KMS-11 (cell line): ENCODE measurements around the gene MAML2.

Experiments
- H2AFZ ChIP-seq: fragments of 200-600 bp; sonication (generic); 2 replicates; pipeline ENCODE4 v1.6.1; 2016; ENCODE audit warnings: antibody characterized with exemption, mixed run types, low read depth
- H3K27ac ChIP-seq: fragments of 200-600 bp; sonication (generic); 2 replicates; pipeline ENCODE4 v1.6.1; 2016; ENCODE audit warnings: mild to moderate bottlenecking, mixed run types
- H3K27me3 ChIP-seq: fragments of 200-600 bp; sonication (generic); 2 replicates; pipeline ENCODE4 v1.6.1; 2017; ENCODE audit warnings: mild to moderate bottlenecking, low read depth, mixed run types, moderate library complexity; ENCODE audit not compliant: insufficient read depth
- H3K36me3 ChIP-seq: fragments of 200-600 bp; sonication (generic); 2 replicates; pipeline ENCODE4 v1.6.1; 2017; ENCODE audit warnings: mild to moderate bottlenecking, mixed run types; ENCODE audit not compliant: insufficient read depth
- H3K4me1 ChIP-seq: fragments of 200-600 bp; sonication (generic); 2 replicates; pipeline ENCODE4 v1.6.1; 2016; ENCODE audit warnings: mild to moderate bottlenecking, low read depth, mixed run types; ENCODE audit not compliant: poor library complexity, severe bottlenecking
- H3K4me2 ChIP-seq: fragments of 200-600 bp; sonication (generic); 2 replicates; pipeline ENCODE4 v1.7.0; 2016; ENCODE audit warnings: mild to moderate bottlenecking, mixed run types
- H3K4me3 ChIP-seq: fragments of 200-600 bp; sonication (generic); IDR thresholded peaks from 2 replicates; pipeline ENCODE4 v1.6.1; 2017; ENCODE audit warnings: low read depth, low read length, mixed read lengths; ENCODE audit not compliant: insufficient read depth
- H3K79me2 ChIP-seq: fragments of 200-600 bp; sonication (generic); 2 replicates; pipeline ENCODE4 v1.6.1; 2016; ENCODE audit warnings: low read depth, mixed run types; ENCODE audit not compliant: insufficient read depth
- H3K9ac ChIP-seq: fragments of 200-600 bp; sonication (generic); 2 replicates; pipeline ENCODE4 v1.6.1; 2016; ENCODE audit warnings: mild to moderate bottlenecking, mixed run types
- H4K20me1 ChIP-seq: fragments of 200-600 bp; sonication (generic); 2 replicates; pipeline ENCODE4 v1.6.1; 2016; ENCODE audit warnings: mild to moderate bottlenecking, mixed run types; ENCODE audit not compliant: insufficient read depth
- TF ChIP-seq, protein P1 (sequence below): fragments of 200-600 bp; sonication (generic); conservative IDR thresholded peaks from 2 replicates; pipeline ENCODE4 v1.6.1; 2017; ENCODE audit warnings: low read depth, mild to moderate bottlenecking, antibody characterized with exemption, low read length, moderate library complexity, mixed read lengths

Gene MAML2

DNA sequence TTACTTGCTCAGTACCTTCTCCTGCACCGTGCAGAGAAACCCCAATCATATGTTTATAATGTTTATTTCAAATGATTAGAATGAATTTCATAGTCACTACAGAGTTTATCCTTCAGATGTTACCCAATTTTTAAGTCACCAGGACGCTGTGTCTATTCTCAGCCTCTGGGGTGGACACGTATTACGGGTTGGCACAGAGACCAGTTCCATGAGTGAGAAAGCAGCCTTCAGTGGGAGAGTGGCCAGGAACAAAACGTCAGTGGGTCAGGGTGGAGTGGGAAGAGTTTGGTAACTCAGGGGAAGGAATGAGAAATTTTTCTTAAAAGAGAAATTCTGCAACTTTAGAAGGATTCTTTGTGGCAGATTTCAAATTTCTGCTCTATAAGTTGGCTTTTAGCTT, 342.0 kb downstream of the MAML2 start:
- TF ChIP-seq, protein P1, sequence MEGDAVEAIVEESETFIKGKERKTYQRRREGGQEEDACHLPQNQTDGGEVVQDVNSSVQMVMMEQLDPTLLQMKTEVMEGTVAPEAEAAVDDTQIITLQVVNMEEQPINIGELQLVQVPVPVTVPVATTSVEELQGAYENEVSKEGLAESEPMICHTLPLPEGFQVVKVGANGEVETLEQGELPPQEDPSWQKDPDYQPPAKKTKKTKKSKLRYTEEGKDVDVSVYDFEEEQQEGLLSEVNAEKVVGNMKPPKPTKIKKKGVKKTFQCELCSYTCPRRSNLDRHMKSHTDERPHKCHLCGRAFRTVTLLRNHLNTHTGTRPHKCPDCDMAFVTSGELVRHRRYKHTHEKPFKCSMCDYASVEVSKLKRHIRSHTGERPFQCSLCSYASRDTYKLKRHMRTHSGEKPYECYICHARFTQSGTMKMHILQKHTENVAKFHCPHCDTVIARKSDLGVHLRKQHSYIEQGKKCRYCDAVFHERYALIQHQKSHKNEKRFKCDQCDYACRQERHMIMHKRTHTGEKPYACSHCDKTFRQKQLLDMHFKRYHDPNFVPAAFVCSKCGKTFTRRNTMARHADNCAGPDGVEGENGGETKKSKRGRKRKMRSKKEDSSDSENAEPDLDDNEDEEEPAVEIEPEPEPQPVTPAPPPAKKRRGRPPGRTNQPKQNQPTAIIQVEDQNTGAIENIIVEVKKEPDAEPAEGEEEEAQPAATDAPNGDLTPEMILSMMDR = no peak
- Histone ChIP-seq H4K20me1 (no peaks in the 10 kb centered on the region), H3K4me1 (no peaks in the 10 kb centered on the region), H3K4me3 (no peak overlapping the region), H3K4me2 (no peak overlapping the region), H3K27ac (no peak overlapping the region), H3K9ac (no peak overlapping the region), H3K79me2 (no peaks in the 10 kb centered on the region), H3K36me3 (no peaks in the 10 kb centered on the region), H2AFZ (no peak overlapping the region), H3K27me3 (no peaks in the 10 kb centered on the region)

DNA sequence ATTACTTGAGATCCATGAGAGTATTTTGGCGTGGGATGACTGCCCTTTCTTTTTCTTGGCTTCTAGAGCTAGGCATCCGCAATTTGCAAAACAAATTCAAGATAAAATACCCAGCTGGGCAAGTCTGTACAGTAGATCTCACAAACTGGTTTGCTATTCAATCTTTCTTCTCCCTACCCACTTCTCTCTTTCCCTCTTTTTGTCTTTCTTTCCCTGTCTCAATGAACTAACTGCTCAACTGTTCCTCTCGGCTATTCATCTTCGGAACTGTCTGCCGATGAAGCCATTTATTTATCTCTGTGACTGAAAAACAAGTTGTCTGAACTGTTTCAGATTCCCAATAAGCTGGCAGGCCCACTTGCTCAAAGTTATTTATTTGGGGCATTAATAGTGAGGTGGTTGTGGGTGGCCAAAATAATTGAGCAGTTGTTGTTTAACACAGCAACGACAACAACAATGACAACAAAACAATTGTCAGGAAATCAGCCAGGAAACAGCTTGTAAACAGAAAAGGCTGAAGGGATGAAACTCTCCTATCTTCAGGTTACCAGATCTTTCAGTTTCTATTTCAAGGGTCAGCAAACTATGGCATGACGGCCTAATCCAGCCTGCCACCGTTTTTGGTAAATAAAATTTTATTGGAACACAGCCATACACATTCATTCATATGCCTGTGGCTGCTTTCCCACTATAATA, 343.1 kb downstream of the MAML2 start:
- H3K9ac ChIP-seq = no peak overlapping the region
- H3K79me2 ChIP-seq = no peaks in the 10 kb centered on the region
- H2AFZ ChIP-seq = no peak overlapping the region
- H4K20me1 ChIP-seq = no peaks in the 10 kb centered on the region
- no peaks in the 10 kb centered on the region for H3K36me3 ChIP-seq
- TF ChIP-seq, protein P1 = no peak
- no peak overlapping the region for H3K4me3 ChIP-seq
- no peak overlapping the region for H3K4me2 ChIP-seq
- no peak overlapping the region for H3K27ac ChIP-seq
- H3K4me1 ChIP-seq = no peaks in the 10 kb centered on the region
- H3K27me3 ChIP-seq = no peaks in the 10 kb centered on the region

GRCh38 chr11:95996621-95997235, 346.3 kb downstream of the MAML2 start:
- TF ChIP-seq, protein P1 = no peak
- H3K4me3 ChIP-seq = no peak overlapping the region
- H3K9ac ChIP-seq = no peak overlapping the region
- H3K36me3 ChIP-seq = no peaks in the 10 kb centered on the region
- H4K20me1 ChIP-seq = no peaks in the 10 kb centered on the region
- H3K4me1 ChIP-seq = no peaks in the 10 kb centered on the region
- H3K27ac ChIP-seq = no peak overlapping the region
- H3K27me3 ChIP-seq = no peaks in the 10 kb centered on the region
- no peaks in the 10 kb centered on the region for H3K79me2 ChIP-seq
- no peak overlapping the region for H3K4me2 ChIP-seq
- H2AFZ ChIP-seq = no peak overlapping the region

DNA sequence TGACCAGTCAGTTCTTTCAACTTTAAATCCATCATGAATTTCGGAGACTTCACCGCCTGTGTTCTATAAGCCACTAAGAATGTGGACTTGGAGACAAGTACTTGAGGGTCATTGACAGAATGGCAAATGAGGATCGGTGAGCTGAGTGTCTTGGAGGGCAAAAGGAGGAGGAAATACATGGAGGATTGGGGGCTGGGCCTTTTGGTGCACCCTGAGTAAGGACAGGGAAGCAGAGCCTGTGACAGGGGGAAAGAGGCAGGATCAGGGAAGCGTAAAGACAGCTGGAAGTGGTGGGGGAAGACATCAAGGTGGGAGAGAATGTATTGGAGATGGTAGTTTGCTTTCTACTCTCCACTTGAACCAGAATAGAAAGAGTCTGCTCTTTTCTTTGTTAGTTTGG, 348.7 kb downstream of the MAML2 start:
- Histone ChIP-seq H3K27me3 (no peaks in the 10 kb centered on the region), H3K4me1 (no peaks in the 10 kb centered on the region), H3K4me2 (no peak overlapping the region), H3K27ac (no peak overlapping the region), H2AFZ (no peak overlapping the region), H3K36me3 (no peaks in the 10 kb centered on the region), H4K20me1 (no peaks in the 10 kb centered on the region), H3K4me3 (no peak overlapping the region), H3K79me2 (no peaks in the 10 kb centered on the region), H3K9ac (no peak overlapping the region)
- TF ChIP-seq, protein P1 = no peak
